Measurements from ENCODE around the gene DUSP14. TPM values are rescaled to one million over a fixed set of nuclear protein-coding genes. Genes with fewer than 3 reads are reported as not detected.

DUSP14 gene
- 27.3 and 33.5 TPM in 2 replicates for total RNA-seq

DNA sequence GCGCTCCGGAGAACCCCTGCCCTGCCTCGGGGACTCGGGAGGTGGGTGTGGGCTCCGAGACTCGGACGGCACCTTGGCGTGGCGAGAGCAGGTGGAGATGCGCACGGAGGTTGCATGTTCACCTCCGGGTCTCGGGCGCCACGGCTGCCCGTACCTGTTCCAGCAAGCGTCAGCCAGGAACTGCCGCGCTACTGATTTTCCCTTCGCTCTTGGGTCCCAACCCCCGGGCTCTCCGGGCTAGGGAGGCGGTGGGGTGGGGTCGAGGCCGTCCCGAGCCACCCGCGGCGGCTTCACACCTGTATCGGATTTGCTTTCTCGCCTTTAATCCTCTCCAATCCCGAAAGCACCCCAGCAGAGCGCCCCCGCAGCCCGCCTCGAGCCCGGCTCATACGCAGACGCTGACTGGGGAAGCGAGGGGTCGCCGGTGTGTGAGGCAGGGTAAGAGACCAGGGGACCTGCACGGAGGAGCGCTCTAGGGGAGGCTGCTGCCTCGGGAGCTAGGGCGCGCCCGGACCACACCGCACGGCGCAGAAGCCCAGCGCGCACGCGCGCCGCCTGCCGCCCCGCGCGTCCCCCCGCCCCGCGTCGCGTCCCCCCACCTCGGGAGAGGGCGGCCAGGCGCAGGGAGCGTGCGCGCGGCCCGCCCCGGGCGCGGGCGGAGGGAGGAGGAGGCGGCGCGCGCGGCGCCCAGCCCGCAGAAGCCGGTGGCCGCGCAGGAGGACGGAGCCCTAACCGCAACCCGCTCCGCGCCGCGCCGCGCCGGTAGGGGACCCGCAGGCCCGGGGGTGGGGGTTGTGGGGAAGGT lies at the start of gene DUSP14:
Gene DUSP14, plus strand, starts transcription at position 695 of the 805 bp plus-strand sequence. CDS start 22,382 bp downstream, outside the sequence.

Other genes starting within 250 kb of the DUSP14 start
- not detected in 2 replicates for gene C17orf78, start 113.9 kb upstream of the DUSP14 start, total RNA-seq
- 27.9 and 37.4 TPM in 2 replicates for gene ACACA, start 83.1 kb upstream of the DUSP14 start, total RNA-seq
- 18.2 and 22.0 TPM in 2 replicates for gene TADA2A, start 83.0 kb upstream of the DUSP14 start, total RNA-seq
- 9.0 and 15.0 TPM in 2 replicates for gene SYNRG, start 119.5 kb downstream of the DUSP14 start, total RNA-seq
- 25.5 and 34.9 TPM in 2 replicates for gene DDX52, start 153.6 kb downstream of the DUSP14 start, total RNA-seq

All from endothelial cell of coronary artery (primary cell).